PC-3 (cell line): Measurements from ENCODE around the gene FGF4. TPM values are rescaled to one million over a fixed set of nuclear protein-coding genes. Genes with fewer than 3 reads are reported as not detected.

Source experiments
- total RNA-seq: library from RNA; depleted of rRNA; stranded (reverse); fragments of >200 nt; gene quantifications from 2 replicates; pipeline ENCODE4 v1.2.3, GENCODE V29; 2014; rRNA removed

The FGF4 gene
- total RNA-seq, 1 experiment from 2014 or later = not detected

Other genes starting within 250 kb of the FGF4 start
- 868 and 934 TPM in 2 replicates for gene CCND1, start 134.2 kb downstream of the FGF4 start, total RNA-seq
- gene LTO1, start 100.0 kb downstream of the FGF4 start, total RNA-seq = 37.5 and 46.1 TPM in 2 replicates
- gene FGF19, start 71.3 kb downstream of the FGF4 start, total RNA-seq = not detected in 2 replicates
- gene FGF3, start 44.1 kb upstream of the FGF4 start, total RNA-seq = not detected in 2 replicates